Measurements from ENCODE around the gene SYNGR1. TPM values are rescaled to one million over a fixed set of nuclear protein-coding genes. Genes with fewer than 3 reads are reported as not detected.

The SYNGR1 gene
- total and polyA plus RNA-seq, 2 donors (not counting 1 experiment from before 2014, with no cell fraction given), result 9.4 to 31.9 TPM

- ATAC-seq (ENCODE audit: low read depth), result no peak
- no peak for DNase-seq
- no peak overlapping the region for H3K4me3 Mint-ChIP-seq
- H3K79me2 ChIP-seq (ENCODE audit: control insufficient read depth, insufficient read depth, low read length), result no peaks in the 10 kb centered on the region
- H3K27me3 Mint-ChIP-seq, result no peaks in the 10 kb centered on the region
- peaks cover 0 to 4% (median 0%) of the 10 kb centered on the region in 3 donors for H3K9me3 ChIP-seq (ENCODE audit: control extremely low read depth in 1 of 3, control insufficient read depth in 2 of 3, insufficient read depth in 1 of 3, low read length in 2 of 3)
- 81% methylated on average over 15 of the region's 18 CpGs for WGBS (ENCODE audit: insufficient coverage)
- no peak overlapping the region for H2AFZ ChIP-seq (ENCODE audit: insufficient read depth, low read depth, low read length, poor library complexity, severe bottlenecking)
- intact Hi-C loops (cut with micrococcal nuclease), result no loop called here
- ChIA-PET CTCF (interaction anchor here (0.6 to 4.6 kb wide), 8 partner anchors 9 to 439 kb away, joined by 3 to 121 read pairs (median 4); partner anchors contain the start of gene RPL3), POLR2A (interaction anchor here (1.0 kb wide), 1 partner anchor 10 kb away, joined by 3 read pairs; the partner anchor contains the start of gene RPL3)
- H3K4me1 Mint-ChIP-seq, result peaks cover 14% of the 10 kb centered on the region
- TF ChIP-seq CTCF (IDR thresholded peaks at IDR 0.05) (no peak), EZH2 (IDR thresholded peaks at IDR 0.05; ENCODE audit: borderline replicate concordance, insufficient read depth, low read depth, low read length, poor library complexity, severe bottlenecking) (no peak)
- H3K4me3 ChIP-seq (ENCODE audit: control extremely low read depth in 1 of 5, extremely low read depth in 1 of 5, insufficient read depth in 1 of 5, low read depth in 2 of 5, low read length in 4 of 5), result no peak overlapping the region
- H3K4me2 ChIP-seq (replicated peaks; ENCODE audit: low read depth, low read length, poor library complexity, severe bottlenecking), result no peak overlapping the region
- H3K9ac ChIP-seq (ENCODE audit: low read length), result no peak overlapping the region
- H3K4me1 ChIP-seq (ENCODE audit: control insufficient read depth in 2 of 2, insufficient read depth in 2 of 2, low read length in 2 of 2), result peaks cover 0 to 18% of the 10 kb centered on the region in 2 donors
- no peaks in the 10 kb centered on the region for H3K27me3 ChIP-seq (replicated peaks in 1 of 4; ENCODE audit: control extremely low read depth in 1 of 4, control insufficient read depth in 3 of 4, insufficient read depth in 4 of 4, low read length in 3 of 4)
- no peaks in the 10 kb centered on the region for H3K9me3 Mint-ChIP-seq (ENCODE audit: insufficient read depth)
- H3K27ac Mint-ChIP-seq, result no peak overlapping the region
- no peak overlapping the region for H3K27ac ChIP-seq (ENCODE audit: low read length in 2 of 2)
- peaks cover 27% of the 10 kb centered on the region for H4K20me1 ChIP-seq (ENCODE audit: control insufficient read depth, insufficient read depth, low read length, poor library complexity, severe bottlenecking)
- H3K36me3 ChIP-seq (replicated peaks in 1 of 2; ENCODE audit: control extremely low read depth in 1 of 2, control insufficient read depth in 1 of 2, extremely low read depth in 1 of 2, insufficient read depth in 2 of 2, low read length in 1 of 2), result peaks cover 0 to 30% of the 10 kb centered on the region in 2 experiments
These were observed 40.4 kb upstream of the SYNGR1 start for GRCh38 chr22:39309364-39309861.

Measured in B cell (primary cell).